Endodermal cell (in vitro differentiated cells): Measurements from ENCODE around the gene RNF212. TPM values are rescaled to one million over a fixed set of nuclear protein-coding genes. Genes with fewer than 3 reads are reported as not detected.

Source experiments
- DNase-seq: peaks from one replicate; pipeline ENCODE4 v3.0.0-alpha.2; 2017
- H3K27ac ChIP-seq: 2 replicates; pipeline ENCODE4 v1.5.1; 2013; ENCODE audit warnings: mild to moderate bottlenecking, low read depth, low read length, moderate library complexity
- H3K27me3 ChIP-seq: 2 replicates; pipeline ENCODE4 v1.6.1; 2013; ENCODE audit warnings: mild to moderate bottlenecking, low read length, moderate library complexity; ENCODE audit not compliant: insufficient read depth, control insufficient read depth, poor library complexity, severe bottlenecking
- H3K36me3 ChIP-seq: 2 replicates; pipeline ENCODE4 v1.7.0; 2013; ENCODE audit warnings: mild to moderate bottlenecking, low read length, moderate library complexity; ENCODE audit not compliant: control insufficient read depth, insufficient read depth
- H3K4me1 ChIP-seq: one replicate; pipeline ENCODE4 v1.7.0; 2013; ENCODE audit warnings: low read length; ENCODE audit not compliant: control insufficient read depth, insufficient read depth
- H3K4me3 ChIP-seq: 2 replicates; pipeline ENCODE4 v1.5.1; 2013; ENCODE audit warnings: mild to moderate bottlenecking, low read length, moderate library complexity
- H3K9ac ChIP-seq: 2 replicates; pipeline ENCODE4 v1.6.1; 2013; ENCODE audit warnings: mild to moderate bottlenecking, low read length, moderate library complexity; ENCODE audit not compliant: poor library complexity, severe bottlenecking; ENCODE audit errors: extremely low read depth
- H3K9me3 ChIP-seq: 2 replicates; pipeline ENCODE4 v1.6.1; 2013; ENCODE audit warnings: mild to moderate bottlenecking, low read length, moderate library complexity; ENCODE audit not compliant: control insufficient read depth
- H3K27ac Mint-ChIP-seq: 2 replicates; pipeline ENCODE4 v1.8.0; 2020; ENCODE audit warnings: mixed read lengths
- H3K27me3 Mint-ChIP-seq: 2 replicates; pipeline ENCODE4 v1.8.0; 2021; ENCODE audit warnings: mild to moderate bottlenecking, mixed read lengths; ENCODE audit not compliant: insufficient read depth
- H3K36me3 Mint-ChIP-seq: 2 replicates; pipeline ENCODE4 v1.8.0; 2020; ENCODE audit warnings: low read depth, mixed read lengths
- H3K4me1 Mint-ChIP-seq: 2 replicates; pipeline ENCODE4 v1.8.0; 2020; ENCODE audit warnings: mixed read lengths
- H3K4me3 Mint-ChIP-seq: 2 replicates; pipeline ENCODE4 v1.8.0; 2020; ENCODE audit warnings: mild to moderate bottlenecking, moderate library complexity, mixed read lengths
- H3K9me3 Mint-ChIP-seq: 2 replicates; pipeline ENCODE4 v1.8.0; 2020; ENCODE audit warnings: mild to moderate bottlenecking, mixed read lengths
- CTCF ChIP-seq: fragments of 200-600 bp; sonication (generic); conservative IDR thresholded peaks from 2 replicates; pipeline ENCODE4 v1.5.0; 2021; ENCODE audit warnings: antibody characterized with exemption, mild to moderate bottlenecking
- WGBS, 2 experiments: methylation state at CpG; one replicate each; pipeline versions ENCODE4 v1.1.5 to v1.1.7; 2013; ENCODE audit warnings: missing lambda C conversion rate in 2 of 2, mixed read lengths in 1 of 2; ENCODE audit not compliant: insufficient coverage in 1 of 2, insufficient read length in 1 of 2; 5-methylcytosine and 5-hydroxymethylcytosine counted together
- total RNA-seq, 2 donors: library from RNA; stranded (reverse); fragmentation: NEBNext Ultra II Directional in 1 of 2; extraction: Animal tissue kit (Norgen Biotek cat#: 25700) in 1 of 2; gene quantifications; 2 replicates in 1 of 2; 3 replicates in 1 of 2; pipeline ENCODE4 v1.2.1, GENCODE V29; 2021

RNF212 gene
- total RNA-seq, 2 donors from 2014 or later, result 3.4 to 5.6 TPM

- no peak overlapping the region for H3K27ac ChIP-seq
- H3K36me3 Mint-ChIP-seq, result no peaks in the 10 kb centered on the region
- H3K27me3 Mint-ChIP-seq, result peaks cover 13% of the 10 kb centered on the region
- no peaks in the 10 kb centered on the region for H3K4me1 ChIP-seq
- WGBS, 2 experiments, result 83 to 86% methylated on average over 9 to 20 of the region's 20 CpGs
- no peaks in the 10 kb centered on the region for H3K4me1 Mint-ChIP-seq
- DNase-seq, result peak; percentile 87
- H3K4me3 Mint-ChIP-seq, result no peak overlapping the region
- H3K36me3 ChIP-seq, result no peaks in the 10 kb centered on the region
- no peaks in the 10 kb centered on the region for H3K9me3 ChIP-seq
- no peak overlapping the region for H3K4me3 ChIP-seq
- H3K9ac ChIP-seq, result no peak overlapping the region
- no peak for TF ChIP-seq CTCF
- no peaks in the 10 kb centered on the region for H3K9me3 Mint-ChIP-seq
- H3K27me3 ChIP-seq, result peaks cover 17% of the 10 kb centered on the region
- peak overlapping the region; percentile 55 for H3K27ac Mint-ChIP-seq
Observed at GRCh38 chr4:1039493-1040343, 73.6 kb downstream of the RNF212 start.

- H3K4me3 ChIP-seq, result no peak overlapping the region
- TF ChIP-seq CTCF, result no peak
- no peaks in the 10 kb centered on the region for H3K36me3 Mint-ChIP-seq
- no peaks in the 10 kb centered on the region for H3K4me1 ChIP-seq
- H3K36me3 ChIP-seq, result no peaks in the 10 kb centered on the region
- no peaks in the 10 kb centered on the region for H3K4me1 Mint-ChIP-seq
- no peak overlapping the region for H3K27ac ChIP-seq
- DNase-seq, result no peak
- WGBS, 2 experiments, result 94 to 96% methylated on average over 4 to 16 of the region's 16 CpGs
- H3K9me3 Mint-ChIP-seq, result no peaks in the 10 kb centered on the region
- peaks cover 7% of the 10 kb centered on the region for H3K27me3 Mint-ChIP-seq
- H3K27me3 ChIP-seq, result peaks cover 10% of the 10 kb centered on the region
- H3K27ac Mint-ChIP-seq, result no peak overlapping the region
- H3K9me3 ChIP-seq, result no peaks in the 10 kb centered on the region
- H3K9ac ChIP-seq, result no peak overlapping the region
- H3K4me3 Mint-ChIP-seq, result no peak overlapping the region
Observed at GRCh38 chr4:1038948-1039492, 74.3 kb downstream of the RNF212 start.

- Mint-ChIP-seq H3K9me3 (no peaks in the 10 kb centered on the region), H3K36me3 (no peaks in the 10 kb centered on the region), H3K27me3 (no peaks in the 10 kb centered on the region), H3K4me3 (no peak overlapping the region), H3K27ac (no peak overlapping the region), H3K4me1 (no peaks in the 10 kb centered on the region)
- Histone ChIP-seq H3K9ac (no peak overlapping the region), H3K27ac (no peak overlapping the region), H3K27me3 (no peaks in the 10 kb centered on the region), H3K4me1 (no peaks in the 10 kb centered on the region), H3K4me3 (no peak overlapping the region), H3K9me3 (no peaks in the 10 kb centered on the region), H3K36me3 (no peaks in the 10 kb centered on the region)
- peak; percentile 50 for TF ChIP-seq CTCF
- DNase-seq, result peak; percentile 64
- 78 to 89% methylated on average over 6 to 26 of the region's 26 CpGs for WGBS, 2 experiments
Observed at GRCh38 chr4:1036976-1037810, 76.2 kb downstream of the RNF212 start.
